Ectodermal cell (in vitro differentiated cells): Measurements from ENCODE around the gene ZNF396. TPM values are rescaled to one million over a fixed set of nuclear protein-coding genes. Genes with fewer than 3 reads are reported as not detected.

Source experiments
- H3K27ac ChIP-seq: 2 replicates; pipeline ENCODE4 v1.7.0; 2013; ENCODE audit warnings: mild to moderate bottlenecking, low read depth, low read length; ENCODE audit not compliant: insufficient read depth, poor library complexity, severe bottlenecking
- H3K27me3 ChIP-seq: 2 replicates; pipeline ENCODE4 v1.7.0; 2013; ENCODE audit warnings: mild to moderate bottlenecking, low read length; ENCODE audit not compliant: insufficient read depth, control insufficient read depth, poor library complexity, severe bottlenecking
- H3K36me3 ChIP-seq: one replicate; pipeline ENCODE4 v1.7.0; 2013; ENCODE audit warnings: low read length; ENCODE audit not compliant: control insufficient read depth, insufficient read depth
- H3K4me1 ChIP-seq: one replicate; pipeline ENCODE4 v1.7.0; 2013; ENCODE audit warnings: low read length; ENCODE audit not compliant: control insufficient read depth, insufficient read depth
- H3K4me3 ChIP-seq: 2 replicates; pipeline ENCODE4 v1.7.0; 2013; ENCODE audit warnings: low read depth, low read length, control low read depth; ENCODE audit not compliant: insufficient read depth
- H3K9me3 ChIP-seq: 2 replicates; pipeline ENCODE4 v1.7.0; 2013; ENCODE audit warnings: mild to moderate bottlenecking, low read length, moderate library complexity; ENCODE audit not compliant: control insufficient read depth
- whole genome bisulfite sequencing, 2 experiments: methylation state at CpG; one replicate each; pipeline ENCODE4 v1.1.7; 2013; ENCODE audit warnings: missing lambda C conversion rate in 2 of 2; 5-methylcytosine and 5-hydroxymethylcytosine counted together
- polyA plus RNA-seq, 4 experiments: library from polyadenylated mRNA; stranded (reverse); fragments of 50-300 nt; gene quantifications; one replicate each; pipeline ENCODE4 v1.2.3, GENCODE V29; 2013

The ZNF396 gene
- 2.7 TPM for polyA plus RNA-seq (2013, experiment 1 of 4)
- polyA plus RNA-seq (2013, experiment 2 of 4): 2.6 TPM
- polyA plus RNA-seq (2013, experiment 3 of 4): 2.8 TPM
- polyA plus RNA-seq (2013, experiment 4 of 4): 3.0 TPM

DNA sequence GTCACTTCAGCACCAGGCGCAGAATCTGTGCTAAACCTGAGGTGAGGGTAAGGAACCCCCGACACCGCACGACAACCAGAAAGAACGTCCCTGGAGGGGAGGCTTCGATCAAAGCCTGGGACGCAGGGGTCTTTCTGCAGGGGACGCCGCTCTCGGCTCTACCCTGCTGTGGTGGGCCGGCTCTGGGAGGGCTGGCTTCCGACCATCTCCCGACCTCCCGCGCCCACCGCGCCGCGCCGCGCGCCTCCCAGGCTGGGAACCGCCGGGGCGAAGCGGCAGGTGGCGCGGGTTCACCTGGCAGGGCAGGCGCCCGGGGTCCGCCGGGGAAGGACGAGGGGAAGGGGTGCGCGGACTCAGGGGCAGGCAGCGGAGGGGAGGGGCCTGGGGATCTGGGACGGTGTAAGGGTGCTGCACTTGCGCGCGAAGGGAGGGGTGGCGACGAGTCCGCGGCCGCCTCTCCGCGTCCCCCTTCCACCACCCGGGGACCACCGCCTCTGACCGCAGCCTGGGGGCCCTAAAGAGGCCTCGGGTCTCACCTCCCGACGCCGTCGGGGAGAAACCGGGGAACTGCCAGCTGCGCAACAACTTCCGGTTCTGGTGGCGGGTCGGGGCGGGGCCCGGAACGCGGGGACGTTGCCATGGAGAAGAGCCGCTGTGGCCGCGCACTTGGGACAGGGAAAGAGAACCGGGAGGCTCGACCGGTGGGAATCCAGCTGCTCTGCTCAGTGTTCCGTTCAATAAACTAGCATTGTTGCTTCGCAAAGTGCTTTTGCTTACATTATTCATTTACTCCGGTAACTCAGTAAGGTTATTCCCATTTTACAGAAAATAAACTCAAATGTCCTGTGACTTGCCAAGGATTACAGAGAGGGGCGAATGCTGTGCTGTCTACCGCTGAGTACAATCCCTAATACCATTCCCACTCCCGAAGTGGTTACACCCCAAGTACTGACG is at the start of gene ZNF396:
ZNF396 (minus strand) TSS at position 596 of the 954 bp plus-strand sequence. CDS start 3,045 bp downstream, outside the sequence.
- no peaks in the 10 kb centered on the region for H3K9me3 ChIP-seq
- H3K4me3 ChIP-seq: peak within 1 kb of the TSS; percentile 65
- 3 to 4% methylated on average over 78 of the region's 78 CpGs for WGBS, 2 experiments
- peaks cover 21% of the 10 kb centered on the region for H3K27me3 ChIP-seq
- no peak within 1 kb of the TSS for H3K27ac ChIP-seq
- peaks cover 4% of the 10 kb centered on the region for H3K4me1 ChIP-seq
- H3K36me3 ChIP-seq: no peaks in the 10 kb centered on the region

DNA sequence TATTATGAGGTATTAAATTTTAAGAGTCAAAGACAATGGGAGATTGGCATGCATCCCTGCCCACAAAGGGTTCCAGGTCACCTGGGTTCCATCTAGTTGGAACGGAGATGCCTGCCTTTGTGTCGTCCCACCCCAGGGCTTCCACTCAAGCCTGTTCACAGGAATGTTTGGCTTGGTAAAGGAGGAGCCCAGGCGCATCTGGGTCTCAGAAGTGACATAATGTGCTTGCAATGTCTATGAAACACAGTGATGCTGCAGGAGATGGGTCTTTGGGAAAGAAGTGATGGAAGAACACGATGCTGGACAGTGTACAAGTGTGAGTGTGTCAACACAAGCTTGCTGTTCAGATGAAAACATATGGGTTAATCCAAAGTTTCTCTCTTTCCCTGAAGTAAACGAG is 49.6 kb upstream of the ZNF396 start:
- Histone ChIP-seq H3K4me3 (no peak overlapping the region), H3K27me3 (no peaks in the 10 kb centered on the region), H3K4me1 (peaks cover 4% of the 10 kb centered on the region), H3K36me3 (no peaks in the 10 kb centered on the region), H3K9me3 (no peaks in the 10 kb centered on the region), H3K27ac (no peak overlapping the region)
- WGBS, 2 experiments: 91% methylated on average over 5 of the region's 5 CpGs

DNA sequence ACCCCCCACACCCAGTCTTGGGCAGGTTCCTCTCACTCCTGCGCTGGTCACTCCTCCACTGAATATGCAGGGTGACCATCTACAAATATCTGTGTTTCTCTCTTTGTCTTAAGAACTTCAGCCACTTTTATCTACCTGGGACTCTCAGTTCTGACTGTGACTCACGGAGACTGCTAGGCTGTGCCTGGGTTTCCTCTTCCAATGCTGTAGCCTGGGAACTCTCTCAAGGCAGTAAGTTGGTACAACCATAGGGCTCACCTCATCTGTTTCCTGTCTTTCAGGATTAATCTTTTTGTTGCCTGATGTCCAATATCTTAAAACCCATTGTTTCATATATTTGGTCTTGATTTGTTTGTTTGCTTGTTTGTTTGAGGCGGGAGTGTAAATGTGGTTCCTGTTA is 47.2 kb upstream of the ZNF396 start:
- no peaks in the 10 kb centered on the region for H3K27me3 ChIP-seq
- H3K27ac ChIP-seq: no peak overlapping the region
- H3K4me3 ChIP-seq: no peak overlapping the region
- 83 to 86% methylated on average over 2 of the region's 3 CpGs for WGBS, 2 experiments
- H3K36me3 ChIP-seq: no peaks in the 10 kb centered on the region
- peaks cover 4% of the 10 kb centered on the region for H3K4me1 ChIP-seq
- H3K9me3 ChIP-seq: no peaks in the 10 kb centered on the region

DNA sequence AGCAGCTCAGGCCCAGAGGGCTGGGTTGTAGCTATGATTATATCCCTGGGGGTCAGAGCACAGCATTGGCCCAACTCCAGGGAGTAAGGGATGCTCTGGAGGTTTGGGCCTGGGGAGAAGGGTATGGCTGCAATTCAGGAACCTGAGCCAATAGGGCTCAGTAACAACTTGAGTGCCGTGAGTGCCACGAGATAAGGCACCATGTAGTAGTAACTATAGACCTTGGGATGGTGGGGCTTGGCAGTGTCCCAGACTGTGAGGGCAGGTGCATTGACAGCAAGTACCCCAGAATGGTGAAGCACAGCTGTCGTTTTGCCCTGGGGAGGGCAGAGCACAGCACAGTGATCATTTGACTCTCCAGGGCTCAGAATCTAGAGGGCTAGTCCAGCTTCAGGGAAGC is 45.1 kb upstream of the ZNF396 start:
- H3K27me3 ChIP-seq: no peaks in the 10 kb centered on the region
- peaks cover 4% of the 10 kb centered on the region for H3K4me1 ChIP-seq
- H3K9me3 ChIP-seq: peaks cover 1% of the 10 kb centered on the region
- WGBS, 2 experiments: 92% methylated on average over 3 of the region's 3 CpGs
- no peaks in the 10 kb centered on the region for H3K36me3 ChIP-seq
- no peak overlapping the region for H3K4me3 ChIP-seq
- H3K27ac ChIP-seq: no peak overlapping the region

DNA sequence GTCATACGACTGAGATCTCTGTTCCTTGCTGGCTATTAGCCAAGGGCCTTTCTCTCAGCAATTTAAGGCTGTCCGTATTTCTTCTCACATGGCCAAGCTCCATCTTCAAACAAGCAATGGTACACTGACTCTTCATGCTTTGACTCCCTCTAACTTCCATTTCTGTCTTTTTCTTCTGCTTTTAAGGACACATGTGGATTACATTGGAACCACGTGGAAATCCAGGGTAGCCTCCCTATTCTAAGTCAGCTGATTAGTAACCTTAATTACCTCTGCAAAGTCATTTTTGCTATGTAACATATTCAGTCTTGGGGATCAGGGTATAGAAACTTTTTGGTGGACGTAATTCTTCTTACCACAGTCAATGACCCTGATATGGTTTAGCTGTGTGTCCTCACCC is 41.5 kb upstream of the ZNF396 start:
- Histone ChIP-seq H3K27ac (no peak overlapping the region), H3K4me3 (no peak overlapping the region), H3K36me3 (no peaks in the 10 kb centered on the region), H3K27me3 (no peaks in the 10 kb centered on the region), H3K4me1 (peaks cover 4% of the 10 kb centered on the region), H3K9me3 (peaks cover 4% of the 10 kb centered on the region)
- WGBS, 2 experiments: 86 to 90% methylated on average over 4 of the region's 4 CpGs

DNA sequence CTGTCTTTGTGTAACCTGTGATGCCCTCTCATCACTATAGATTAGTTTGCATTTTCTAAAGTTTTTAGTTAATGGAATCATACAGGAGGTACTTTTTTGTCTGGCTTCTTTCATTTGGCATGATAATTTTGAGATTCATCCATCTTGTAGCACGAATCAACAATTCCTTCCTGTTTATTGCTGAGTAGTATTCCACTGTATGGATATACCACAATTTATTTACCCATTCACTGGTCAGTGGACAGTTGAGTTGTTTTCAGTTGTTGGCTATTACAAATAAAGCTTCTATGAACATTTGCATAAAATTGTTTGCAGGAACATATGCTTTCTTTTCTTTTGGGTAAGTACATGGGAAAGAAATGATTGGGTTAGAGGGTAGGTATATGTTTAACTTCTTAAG is 40.1 kb upstream of the ZNF396 start:
- Histone ChIP-seq H3K27ac (no peak overlapping the region), H3K4me1 (no peaks in the 10 kb centered on the region), H3K9me3 (peaks cover 4% of the 10 kb centered on the region), H3K4me3 (no peak overlapping the region), H3K27me3 (no peaks in the 10 kb centered on the region), H3K36me3 (no peaks in the 10 kb centered on the region)
- WGBS, 2 experiments: 100% methylated on average over 1 of the region's 1 CpG; no CpG with 5 or more reads in 1 of the 2 experiments

DNA sequence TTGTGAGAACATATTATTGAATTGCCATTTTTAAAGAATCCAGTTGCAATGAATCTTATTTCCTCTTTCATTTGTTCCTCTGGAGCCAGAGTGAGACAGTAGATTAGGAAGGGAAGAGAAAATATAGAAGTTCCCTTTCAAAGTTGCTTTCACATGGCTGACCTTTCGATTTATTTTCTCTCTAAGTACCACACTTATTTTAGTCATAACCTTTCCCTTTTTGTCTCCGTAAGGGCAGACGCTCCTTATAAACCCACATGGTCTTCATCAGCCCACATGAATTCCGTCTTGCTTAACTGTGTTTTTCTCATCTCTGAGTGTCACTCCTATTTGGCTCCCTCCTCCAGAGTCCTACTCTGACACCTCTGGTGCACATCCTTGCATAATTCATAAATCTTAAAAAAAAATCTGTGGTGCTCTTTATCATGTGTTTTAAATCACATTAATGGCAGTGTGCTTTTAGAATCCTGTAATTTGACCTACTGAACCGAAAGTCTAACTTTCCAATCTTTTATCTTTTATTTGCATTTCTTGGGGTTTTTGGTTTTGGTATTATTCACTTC is 38.5 kb upstream of the ZNF396 start:
- no peak overlapping the region for H3K27ac ChIP-seq
- no peaks in the 10 kb centered on the region for H3K4me1 ChIP-seq
- peaks cover 4% of the 10 kb centered on the region for H3K9me3 ChIP-seq
- no peaks in the 10 kb centered on the region for H3K27me3 ChIP-seq
- no peak overlapping the region for H3K4me3 ChIP-seq
- no peaks in the 10 kb centered on the region for H3K36me3 ChIP-seq
- 93 to 95% methylated on average over 4 to 5 of the region's 5 CpGs for WGBS, 2 experiments

DNA sequence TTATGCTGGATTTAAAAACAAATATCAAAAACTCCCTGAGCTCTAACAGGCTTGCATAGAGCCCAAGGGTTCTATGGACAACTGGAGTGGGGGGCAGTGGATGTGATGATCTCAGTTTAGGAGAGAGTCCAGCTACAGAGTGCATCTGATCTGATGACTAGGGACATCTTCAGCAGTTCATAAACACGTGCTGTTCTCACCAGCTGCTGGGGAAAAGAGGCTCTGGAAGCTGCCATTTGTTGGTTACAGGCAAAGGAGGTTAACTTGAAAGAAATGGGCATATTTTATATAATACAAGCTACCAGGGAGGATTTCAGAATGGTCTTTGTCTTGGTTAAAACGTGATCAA is 36.0 kb upstream of the ZNF396 start:
- Histone ChIP-seq H3K4me3 (no peak overlapping the region), H3K4me1 (no peaks in the 10 kb centered on the region), H3K9me3 (peaks cover 4% of the 10 kb centered on the region), H3K27me3 (no peaks in the 10 kb centered on the region), H3K36me3 (no peaks in the 10 kb centered on the region), H3K27ac (no peak overlapping the region)
- 71 to 94% methylated on average over 1 of the region's 2 CpGs for WGBS, 2 experiments

DNA sequence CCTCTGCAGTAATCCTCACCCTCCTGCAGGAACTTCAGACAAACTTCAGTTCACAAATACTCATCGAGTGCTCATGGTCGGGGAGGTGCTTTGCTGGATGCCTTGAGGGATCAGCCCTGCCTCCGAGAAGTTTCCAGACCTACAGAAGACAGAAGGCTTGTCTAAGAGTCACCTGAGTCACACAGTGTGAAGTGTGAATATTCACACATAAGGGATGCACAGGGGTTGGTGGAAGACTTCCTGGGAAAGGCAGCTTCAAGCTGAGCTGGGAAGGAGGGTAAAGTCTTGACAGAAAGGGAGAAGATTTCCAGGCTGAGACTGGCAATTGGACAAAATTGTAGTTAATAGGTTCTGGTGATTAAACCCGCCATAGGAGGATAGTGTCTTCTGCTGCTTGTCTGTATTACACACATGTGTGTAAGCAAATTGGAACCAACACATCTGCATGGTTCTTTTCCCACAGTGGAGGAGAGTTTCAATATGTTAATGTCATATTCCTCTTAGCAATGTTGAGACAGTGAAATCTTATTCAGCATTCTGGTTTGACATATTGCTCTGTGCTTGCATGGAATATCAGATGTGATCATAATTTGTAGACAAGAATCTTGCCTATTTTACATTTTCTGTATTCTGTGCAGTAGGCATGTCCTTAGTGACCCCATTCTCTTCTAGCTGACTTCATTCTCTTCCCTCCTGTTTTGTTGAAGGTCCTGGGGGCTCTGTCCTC is 34.7 kb upstream of the ZNF396 start:
- Histone ChIP-seq H3K27ac (no peak overlapping the region), H3K36me3 (no peaks in the 10 kb centered on the region), H3K4me3 (no peak overlapping the region), H3K9me3 (no peaks in the 10 kb centered on the region), H3K4me1 (no peaks in the 10 kb centered on the region), H3K27me3 (no peaks in the 10 kb centered on the region)
- WGBS, 2 experiments: 91 to 94% methylated on average over 4 of the region's 4 CpGs

DNA sequence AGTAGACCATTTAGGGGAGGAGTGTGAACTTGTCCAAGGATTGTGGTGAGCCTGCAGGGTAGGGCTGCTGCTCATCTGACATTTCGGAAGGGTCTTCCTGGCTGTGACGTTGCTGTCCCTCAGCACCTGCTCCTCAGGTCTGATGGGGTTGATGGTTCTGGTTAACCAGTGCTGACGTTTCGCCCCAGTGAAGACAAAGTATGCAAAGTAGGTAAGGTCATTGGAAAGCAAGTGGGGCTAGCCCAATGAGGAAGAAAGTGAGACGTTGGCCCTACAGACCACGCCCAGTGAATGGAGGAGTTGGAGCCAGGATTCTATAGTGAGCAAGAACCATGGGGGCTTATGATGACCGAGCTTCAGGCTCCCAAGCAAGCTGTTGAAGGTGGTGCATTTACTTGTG is 33.4 kb upstream of the ZNF396 start:
- Histone ChIP-seq H3K36me3 (no peaks in the 10 kb centered on the region), H3K27ac (no peak overlapping the region), H3K4me3 (no peak overlapping the region), H3K27me3 (no peaks in the 10 kb centered on the region), H3K9me3 (no peaks in the 10 kb centered on the region), H3K4me1 (no peaks in the 10 kb centered on the region)
- 93 to 94% methylated on average over 7 of the region's 7 CpGs for WGBS, 2 experiments
